ENCODE measurements around the gene EMP2.

- TF ChIP-seq TAF1 (IDR thresholded peaks at IDR 0.05; ENCODE audit: low read depth, low read length): no peak
- TF ChIP-seq POLR2AphosphoS5 (IDR thresholded peaks at IDR 0.05; ENCODE audit: low read depth, low read length): no peak
- no peak for TF ChIP-seq POLR2A (IDR thresholded peaks at IDR 0.05; ENCODE audit: low read depth, low read length)
- TF ChIP-seq PAX5 (IDR thresholded peaks at IDR 0.05; ENCODE audit: insufficient read depth, low read length, severe bottlenecking): no peak
- no peak for TF ChIP-seq SPI1 (IDR thresholded peaks at IDR 0.05; ENCODE audit: low read depth, low read length)
These were observed 17.8 kb upstream of the EMP2 start for GRCh38 chr16:10598157-10598556.
